Erythroblast (primary cell): ENCODE results near the gene PRRT3.

Experiments
- GATA1 ChIP-seq: IDR thresholded peaks from 2 replicates; pipeline ENCODE4 v1.6.1; 2011; ENCODE audit warnings: low read depth, mild to moderate bottlenecking, control low read depth, low read length, moderate library complexity
- POLR2A ChIP-seq: IDR thresholded peaks from 2 replicates; pipeline ENCODE4 v1.6.1; 2011; ENCODE audit warnings: mild to moderate bottlenecking, low read length

- TF ChIP-seq POLR2A (no peak), GATA1 (no peak)
Observed at GRCh38 chr3:9935966-9936510, 16.2 kb downstream of the PRRT3 start.
